ENCODE data around the gene RHPN2. TPM values are rescaled to one million over a fixed set of nuclear protein-coding genes. Genes with fewer than 3 reads are reported as not detected.
"Not testable (repeated sequence)": the region's sequence is repeated elsewhere in the genome, so short reads cannot be mapped to it uniquely, and the experiment has no call there.

RHPN2 gene
- total RNA-seq, 1 donor from 2014 or later: 2.4 TPM

DNA sequence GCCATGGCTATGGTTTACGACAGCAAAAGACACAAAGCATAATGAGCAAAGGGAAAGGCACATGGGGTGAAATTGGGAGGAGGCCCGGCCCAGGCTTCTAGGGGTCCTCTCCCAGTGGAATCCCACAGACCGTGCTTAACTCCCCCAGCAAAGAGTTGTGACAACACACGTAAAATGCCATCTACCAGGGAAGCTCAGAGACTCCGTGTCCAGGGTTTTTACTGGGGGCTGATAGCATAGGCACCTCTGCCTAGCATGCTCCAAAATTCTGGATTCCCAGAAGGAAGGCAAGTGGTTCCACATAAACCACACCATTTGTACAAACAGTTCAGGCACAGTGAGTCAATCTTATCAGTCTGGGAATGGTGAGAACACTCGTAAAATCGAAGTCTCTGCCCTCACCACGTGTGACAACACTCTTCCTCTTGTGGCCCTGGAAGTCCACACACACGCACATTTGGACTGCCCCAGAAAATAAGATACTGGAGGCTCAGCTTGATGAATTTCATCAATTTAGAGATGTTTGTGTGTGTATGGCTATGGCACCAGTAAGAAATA, 34.9 kb downstream of the RHPN2 start:
- DNase-seq (ENCODE audit: low read depth, low spot score): no peak

DNA sequence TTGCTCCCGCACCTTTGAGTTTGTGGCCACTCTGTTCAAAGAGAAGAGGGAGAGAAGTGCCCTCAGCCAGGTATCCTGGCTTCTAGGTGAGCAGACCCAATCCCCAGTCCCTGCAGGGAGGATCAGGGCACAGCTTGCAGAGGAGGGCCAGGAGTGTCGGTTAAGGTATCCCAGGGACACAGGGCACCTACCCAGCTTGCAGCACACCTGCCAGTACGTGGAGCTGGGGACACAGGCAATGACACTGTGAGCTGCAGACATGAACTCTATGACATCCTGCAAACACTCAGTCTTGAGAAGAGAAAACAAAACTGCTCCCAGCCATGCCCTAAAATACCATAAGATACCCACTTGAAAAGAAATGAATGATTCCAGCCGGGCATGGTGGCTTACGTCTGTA, 38.1 kb downstream of the RHPN2 start:
- not testable (repeated sequence) for DNase-seq (ENCODE audit: low read depth, low spot score)

DNA sequence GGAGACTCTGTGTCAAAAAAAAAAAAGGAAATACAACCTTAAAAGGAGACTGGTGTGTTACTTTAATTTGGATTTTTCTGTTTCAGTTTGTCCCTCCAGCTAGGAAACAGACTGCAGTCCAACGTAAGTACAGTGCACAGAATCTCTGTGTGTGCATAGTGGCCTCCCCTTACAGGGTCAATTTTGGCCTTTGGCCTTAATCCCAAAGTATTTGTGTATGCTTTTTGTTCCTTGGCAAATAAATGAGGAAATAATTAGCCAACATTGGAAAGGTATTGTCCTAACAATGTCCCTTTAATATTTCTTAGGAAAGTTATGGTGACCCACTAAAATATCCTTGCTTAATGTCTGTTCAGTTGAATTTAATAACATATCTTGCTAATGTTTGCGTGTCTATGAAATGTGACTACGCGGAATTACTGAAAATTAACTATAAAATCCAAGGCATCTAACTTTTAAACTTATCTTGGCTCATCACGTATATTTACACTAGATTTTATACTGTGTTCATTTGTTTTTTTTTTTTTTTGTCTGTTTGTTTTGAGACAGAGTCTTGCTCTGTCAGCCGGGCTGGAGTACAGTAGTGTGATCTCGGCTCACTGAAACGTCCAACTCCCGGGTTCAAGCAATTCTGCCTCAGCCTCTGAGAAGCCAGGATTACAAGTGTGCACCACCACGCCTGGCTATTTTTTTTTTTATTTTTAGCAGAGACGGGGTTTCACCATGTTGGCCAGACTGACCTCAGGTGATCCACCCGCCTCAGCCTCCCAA, 39.0 kb downstream of the RHPN2 start:
- not testable (repeated sequence) for DNase-seq (ENCODE audit: low read depth, low spot score)

DNA sequence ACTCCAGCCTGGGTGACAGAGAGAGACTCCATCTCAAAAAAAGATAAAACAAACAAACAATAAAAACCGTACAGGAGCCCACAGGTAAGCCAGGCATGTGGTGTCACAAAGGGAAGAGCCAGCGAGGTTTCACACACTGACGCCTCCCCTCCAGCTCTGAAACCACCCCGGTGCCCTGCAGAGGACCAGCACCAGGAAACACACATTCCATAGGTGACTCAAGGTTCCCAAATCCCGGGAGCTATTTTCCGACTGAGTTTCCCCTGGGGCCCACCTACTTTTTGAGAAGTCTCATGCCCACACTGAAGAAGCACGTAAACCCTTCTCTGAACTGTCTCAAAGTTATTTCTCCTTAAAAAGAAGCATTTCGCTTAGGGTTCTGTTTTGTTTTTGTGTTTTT, 40.3 kb downstream of the RHPN2 start:
- no peak for DNase-seq (ENCODE audit: low read depth, low spot score)

DNA sequence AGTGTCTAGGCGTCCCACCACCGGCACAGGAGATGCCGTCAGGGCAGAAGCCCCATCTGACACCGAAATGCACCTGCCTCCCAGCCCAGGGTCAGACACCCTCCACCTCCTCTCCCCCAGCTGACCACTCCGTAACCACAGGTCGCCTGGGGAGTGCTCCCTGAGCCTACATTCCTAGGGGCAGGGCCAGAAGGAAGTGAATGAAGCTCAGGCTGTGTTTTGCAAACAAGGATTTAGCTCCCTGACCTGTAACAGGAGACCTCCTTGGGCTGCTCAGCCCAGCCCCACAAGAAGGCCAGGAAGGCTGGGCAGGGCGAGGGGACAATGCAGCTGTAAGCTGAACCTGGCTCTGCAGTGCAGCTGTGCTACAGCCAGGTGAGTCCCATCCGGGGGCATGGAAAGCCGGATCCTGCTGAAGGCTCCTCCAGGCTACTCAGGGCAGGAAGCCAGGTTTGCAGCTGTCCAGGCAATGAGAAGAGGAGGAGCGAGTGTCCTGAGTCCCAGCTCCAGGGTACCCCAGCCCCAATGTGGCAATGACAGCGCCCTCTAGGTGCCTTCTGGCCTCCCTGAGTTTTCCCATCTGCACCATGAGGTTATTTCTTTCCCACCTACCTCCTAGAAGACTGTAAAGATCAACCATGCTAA, 42.1 kb downstream of the RHPN2 start:
- no peak for DNase-seq (ENCODE audit: low read depth, low spot score)

DNA sequence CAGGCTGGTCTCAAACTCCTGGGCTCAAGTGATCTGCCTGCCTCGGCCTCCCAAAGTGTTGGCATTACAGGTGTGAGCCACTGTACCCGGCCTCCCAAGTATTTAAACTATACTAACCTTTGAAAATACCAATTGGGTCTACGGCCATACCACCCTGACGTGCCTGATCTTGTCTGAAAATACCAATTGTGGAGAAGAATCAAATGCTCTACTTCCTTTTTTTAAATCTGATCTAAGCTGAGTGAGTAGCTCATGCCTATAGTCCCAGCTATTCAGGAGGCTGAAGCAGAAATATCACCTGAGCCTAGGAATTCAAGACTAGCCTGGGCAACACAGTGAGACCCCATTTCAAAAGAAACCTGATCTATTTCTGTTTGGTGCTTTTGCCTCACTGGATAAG, 53.8 kb downstream of the RHPN2 start:
- DNase-seq (ENCODE audit: low read depth, low spot score): not testable (repeated sequence)

DNA sequence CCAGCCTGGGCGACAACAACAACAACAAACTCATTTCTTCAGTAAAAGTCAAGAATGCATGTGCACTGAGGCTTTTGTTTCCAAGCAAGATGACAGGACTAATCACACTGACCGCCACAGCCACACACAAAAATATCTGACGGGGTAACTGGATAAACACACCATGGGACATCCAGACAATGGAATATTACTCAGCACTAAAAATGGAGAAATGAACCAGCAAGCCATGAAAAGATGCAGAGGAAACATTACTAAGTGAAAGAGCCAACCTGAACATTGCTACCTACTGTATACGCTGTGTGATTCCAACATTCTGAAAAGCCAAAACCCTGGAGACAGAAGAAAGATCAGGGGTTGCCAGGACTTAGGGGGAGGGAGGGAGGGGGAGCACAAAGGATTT, 56.0 kb downstream of the RHPN2 start:
- no peak for DNase-seq (ENCODE audit: low read depth, low spot score)

DNA sequence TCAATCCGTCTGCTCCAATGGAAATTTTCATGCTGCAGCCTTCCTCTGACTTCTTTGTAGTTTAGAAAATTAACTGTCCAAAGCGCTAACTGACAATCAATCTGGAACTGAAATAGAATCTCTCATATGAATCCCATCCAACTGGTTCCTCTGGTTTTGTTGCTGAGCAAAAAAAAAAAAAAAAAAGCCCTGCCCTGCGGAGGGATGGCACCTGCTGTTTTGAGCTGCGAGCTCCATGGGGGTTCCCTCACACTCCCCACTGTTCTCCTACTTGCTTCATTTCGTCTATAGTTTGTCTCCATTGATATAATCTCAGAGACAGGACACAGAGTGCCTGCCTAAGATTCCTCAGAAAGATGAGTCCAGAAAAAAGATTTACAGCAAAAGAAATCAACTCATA, 59.2 kb downstream of the RHPN2 start:
- no peak for DNase-seq (ENCODE audit: low read depth, low spot score)

DNA sequence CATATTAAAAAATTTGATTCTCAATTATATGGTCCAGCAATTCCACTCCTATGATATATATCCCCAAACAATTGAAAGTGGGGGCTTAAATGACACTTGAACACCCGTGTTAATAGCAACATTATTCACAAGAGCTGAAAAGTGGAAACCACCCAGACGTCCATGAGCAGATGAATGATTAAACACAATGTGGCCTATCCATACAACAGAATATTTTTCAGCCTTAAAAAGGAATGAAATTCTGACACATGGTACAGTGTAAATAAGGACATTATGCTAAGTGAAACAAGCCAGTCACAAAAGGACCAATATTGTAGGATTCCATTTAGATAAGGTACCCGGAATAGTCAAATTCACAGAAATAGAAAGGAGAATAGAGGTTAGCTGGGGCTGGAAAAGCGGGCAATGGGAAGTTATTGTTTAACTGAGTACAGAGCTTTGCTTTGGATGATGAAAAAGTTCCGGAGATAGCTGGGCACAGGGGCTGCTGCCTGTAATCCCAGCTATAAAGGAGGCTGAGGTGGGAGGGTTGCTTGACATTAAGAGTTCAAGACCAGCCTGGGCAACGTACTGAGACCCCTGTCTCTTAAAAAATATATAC, 61.2 kb downstream of the RHPN2 start:
- DNase-seq (ENCODE audit: low read depth, low spot score): not testable (repeated sequence)

DNA sequence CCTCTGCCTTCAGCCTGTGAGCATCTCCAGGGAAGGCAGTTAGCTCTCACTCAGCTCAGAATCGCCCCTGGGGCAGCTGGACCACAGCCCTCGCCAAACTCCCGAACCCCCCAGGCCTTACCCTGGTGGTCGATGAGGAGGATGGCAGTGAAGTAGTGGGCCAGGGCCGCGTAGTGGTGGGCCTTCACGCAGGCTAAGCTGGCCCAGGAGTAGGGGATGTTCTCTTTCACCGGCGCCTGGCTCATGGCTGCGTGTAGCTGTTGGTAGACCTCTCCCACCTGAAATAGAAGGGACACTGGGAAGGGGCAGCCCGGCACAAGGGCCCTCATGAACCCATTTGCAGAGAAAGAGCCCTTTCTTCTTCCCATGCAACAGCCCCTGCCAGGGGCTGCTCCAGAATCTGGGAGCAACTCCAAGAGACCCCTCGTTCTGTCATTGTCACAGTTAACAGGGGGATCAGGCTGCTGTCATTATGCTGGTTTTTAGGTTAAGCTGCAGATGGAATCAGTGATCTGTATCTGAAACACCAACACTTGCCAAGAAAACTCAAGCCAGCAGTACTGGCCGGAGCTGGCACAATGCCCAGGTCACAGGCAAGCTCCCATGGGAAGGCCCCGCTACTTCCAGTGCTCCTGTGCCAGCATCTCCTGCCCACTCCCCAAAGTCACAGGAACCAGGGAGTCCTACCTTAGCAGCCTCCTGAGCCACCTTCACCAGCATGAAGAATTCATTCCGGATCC, 62.4 kb downstream of the RHPN2 start:
- DNase-seq (ENCODE audit: low read depth, low spot score): not testable (repeated sequence)

DNA sequence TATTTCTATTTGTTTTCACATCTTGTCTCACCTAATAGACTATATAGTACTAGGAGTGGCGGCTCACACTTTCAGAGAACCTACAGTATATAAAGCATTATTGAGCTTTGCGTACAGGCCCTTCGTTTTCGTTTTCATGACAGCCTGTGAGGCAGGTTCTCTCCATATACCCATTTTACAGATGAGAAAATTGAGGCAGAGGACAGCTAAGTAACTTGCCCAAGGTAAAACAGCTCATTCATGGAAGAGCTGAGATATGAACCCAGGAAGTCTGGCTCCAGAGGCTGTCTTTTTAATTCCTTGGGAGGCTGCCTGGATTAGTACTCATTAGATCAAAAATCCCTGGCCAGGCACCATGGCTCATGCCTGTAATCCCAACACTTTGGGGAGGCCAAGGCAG, 63.8 kb downstream of the RHPN2 start:
- DNase-seq (ENCODE audit: low read depth, low spot score): no peak

DNA sequence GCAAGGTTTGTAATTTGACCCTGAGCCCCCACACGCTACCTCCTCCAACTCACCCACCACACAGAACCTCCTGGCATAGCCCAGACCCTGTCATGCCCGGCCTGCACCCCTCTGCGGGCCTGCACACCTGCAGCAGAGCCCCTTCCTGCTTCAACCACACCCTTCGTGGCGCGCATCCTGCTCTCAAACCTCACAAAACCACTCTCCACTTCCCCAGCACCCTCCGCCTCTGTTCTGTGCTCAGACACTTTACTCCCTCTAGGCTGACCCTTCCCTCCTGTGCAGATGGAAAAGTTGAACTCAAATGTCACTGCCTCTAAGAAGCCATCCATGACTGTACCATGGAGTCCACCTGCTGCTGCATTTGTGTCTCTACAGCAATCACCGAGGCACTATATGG, 64.2 kb downstream of the RHPN2 start:
- no peak for DNase-seq (ENCODE audit: low read depth, low spot score)

DNA sequence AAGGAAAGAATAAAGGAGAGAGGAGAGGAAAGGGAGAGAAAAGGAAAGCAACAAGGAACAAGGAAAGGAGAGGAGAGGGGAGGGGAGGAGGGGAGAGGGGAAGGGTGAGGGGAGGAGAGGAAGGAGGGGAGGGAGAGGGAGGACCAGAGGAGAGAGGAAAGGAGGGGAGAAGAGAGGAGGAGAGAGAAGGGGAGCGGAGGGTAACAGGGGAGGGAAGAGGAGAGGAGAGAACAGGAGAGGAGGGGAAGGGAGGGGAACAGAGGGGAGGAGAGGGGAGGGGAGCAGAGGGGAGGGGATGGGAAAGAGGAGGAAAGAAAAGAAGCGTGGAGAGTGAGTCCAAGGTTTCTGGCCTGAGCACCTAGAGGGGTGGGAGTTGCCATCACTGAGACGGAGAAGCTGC, 66.0 kb downstream of the RHPN2 start:
- DNase-seq (ENCODE audit: low read depth, low spot score): no peak

DNA sequence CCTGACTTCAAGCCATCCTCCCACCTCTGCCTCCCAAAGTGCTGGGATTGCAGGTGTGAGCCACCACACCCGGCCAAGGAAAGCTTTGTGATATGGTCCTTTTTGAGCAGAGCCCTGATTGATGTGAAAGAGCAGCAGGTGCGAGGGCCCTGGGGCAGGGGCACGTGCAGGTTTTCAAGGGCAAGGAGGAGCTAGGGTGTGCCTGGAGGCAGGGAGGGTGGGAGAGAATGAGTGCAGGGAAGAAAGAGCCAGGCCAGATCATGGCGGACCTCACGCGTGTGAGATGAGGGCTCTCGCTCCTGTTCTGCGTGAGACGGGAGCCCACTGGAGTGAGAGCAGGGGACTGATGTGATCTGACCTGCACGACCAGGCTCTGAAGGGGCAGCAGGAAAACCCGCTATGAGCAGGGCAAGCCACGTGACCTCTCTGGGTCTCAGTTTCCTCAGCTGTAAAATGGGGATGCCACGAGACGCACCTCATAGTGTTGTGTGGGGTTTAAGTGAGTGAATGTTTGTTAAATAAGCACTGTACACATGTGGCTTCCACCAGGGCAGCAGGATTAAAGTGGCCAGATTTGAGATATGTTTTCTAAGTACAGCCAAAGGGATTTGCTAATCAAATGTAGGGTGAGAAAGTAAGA, 66.9 kb downstream of the RHPN2 start:
- DNase-seq (ENCODE audit: low read depth, low spot score): no peak

DNA sequence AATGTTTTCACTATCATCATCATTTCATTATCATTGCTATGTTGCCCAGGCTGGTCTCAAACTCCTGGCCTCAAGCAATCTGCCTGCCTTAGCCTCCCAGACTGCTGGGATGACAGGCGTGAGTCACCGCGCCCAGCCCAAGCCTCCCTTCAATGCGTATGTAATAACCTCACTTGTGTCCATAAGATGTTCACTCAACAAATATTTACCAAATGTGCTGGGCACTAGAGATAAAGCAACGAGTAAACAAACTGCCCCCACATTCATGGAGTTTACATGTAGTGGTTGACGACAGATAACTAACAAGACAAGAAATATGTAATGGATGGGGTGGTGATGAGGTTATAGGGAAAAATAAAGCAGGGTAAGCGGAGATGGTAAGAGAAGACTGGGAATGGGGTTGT, 67.6 kb downstream of the RHPN2 start:
- DNase-seq (ENCODE audit: low read depth, low spot score): not testable (repeated sequence)

DNA sequence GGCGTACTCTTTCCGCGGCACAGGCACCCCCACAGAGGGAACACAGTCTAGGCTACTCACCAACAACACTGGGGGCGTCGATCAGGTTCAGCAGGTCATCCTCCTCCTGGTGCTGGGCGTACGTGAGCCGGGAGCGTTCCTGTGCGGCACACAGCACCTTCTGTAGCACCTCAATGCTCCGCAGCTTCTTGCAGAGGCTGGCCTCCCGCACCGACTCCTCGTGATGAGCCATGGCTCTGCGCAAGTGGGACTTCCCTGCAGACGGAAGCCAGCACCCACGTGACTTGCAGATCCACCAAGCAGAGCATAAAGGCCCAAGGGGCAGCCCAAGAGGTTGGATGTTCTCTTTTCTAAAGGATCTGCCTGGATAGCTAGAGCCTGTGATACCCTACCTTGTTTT, 68.7 kb downstream of the RHPN2 start:
- DNase-seq (ENCODE audit: low read depth, low spot score): not testable (repeated sequence)

DNA sequence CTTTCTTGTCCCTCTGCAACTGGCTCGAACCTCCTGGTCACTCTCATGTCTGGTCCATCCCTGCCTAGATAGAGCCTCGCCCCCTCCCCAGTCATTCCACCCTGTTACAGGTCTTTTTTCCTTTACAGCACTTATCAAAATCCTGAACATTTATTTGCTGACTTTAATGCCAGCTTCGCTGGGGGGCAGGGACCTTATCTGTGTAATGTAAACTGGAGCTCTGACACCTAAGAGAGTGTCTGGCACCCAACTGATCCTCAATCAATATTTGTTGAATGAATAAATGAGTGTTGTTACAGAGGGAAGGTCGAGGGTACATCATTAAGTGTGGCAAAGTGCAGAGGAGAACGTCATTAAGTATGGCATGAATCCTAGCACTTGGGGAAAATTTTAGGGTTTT, 76.0 kb downstream of the RHPN2 start:
- no peak for DNase-seq (ENCODE audit: low read depth, low spot score)

DNA sequence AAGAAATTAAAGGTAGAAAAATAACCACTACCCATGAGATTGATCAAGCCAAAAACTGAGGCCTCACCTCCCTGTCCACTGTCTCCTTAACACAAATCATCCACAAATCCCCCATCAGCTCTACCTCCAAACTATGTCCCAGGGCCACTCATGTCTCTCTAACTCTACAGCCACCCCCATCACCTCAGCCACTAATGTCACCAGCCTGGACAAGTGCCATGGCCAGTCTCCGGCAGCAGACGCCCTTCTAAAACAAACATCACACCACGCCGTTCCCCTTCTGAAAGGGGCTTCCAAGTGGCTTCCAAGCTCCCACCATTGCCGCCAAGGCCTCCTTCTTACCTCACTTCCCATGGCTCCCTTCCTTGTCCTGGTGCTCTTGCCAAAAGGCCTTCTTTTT, 76.4 kb downstream of the RHPN2 start:
- DNase-seq (ENCODE audit: low read depth, low spot score): not testable (repeated sequence)

DNA sequence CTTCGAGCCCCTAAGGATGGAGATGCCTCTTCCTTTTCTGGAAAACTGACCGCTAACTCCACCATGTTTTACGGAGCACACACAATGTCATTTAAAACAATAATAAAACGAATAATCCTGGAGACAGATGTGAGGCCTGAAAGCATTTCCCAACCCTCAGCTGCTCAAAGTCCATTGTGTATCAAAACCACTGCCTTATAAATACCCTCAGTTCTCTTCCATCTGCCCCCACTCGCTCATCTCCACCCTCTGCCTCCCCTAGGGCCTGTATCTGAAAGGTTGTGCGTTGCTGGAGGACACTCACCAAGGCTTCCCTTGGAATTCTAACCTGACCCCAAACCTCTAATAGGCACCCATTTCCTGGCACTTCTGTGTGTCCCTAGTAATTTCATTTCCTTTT, 82.2 kb downstream of the RHPN2 start:
- DNase-seq (ENCODE audit: low read depth, low spot score): not testable (repeated sequence)

DNA sequence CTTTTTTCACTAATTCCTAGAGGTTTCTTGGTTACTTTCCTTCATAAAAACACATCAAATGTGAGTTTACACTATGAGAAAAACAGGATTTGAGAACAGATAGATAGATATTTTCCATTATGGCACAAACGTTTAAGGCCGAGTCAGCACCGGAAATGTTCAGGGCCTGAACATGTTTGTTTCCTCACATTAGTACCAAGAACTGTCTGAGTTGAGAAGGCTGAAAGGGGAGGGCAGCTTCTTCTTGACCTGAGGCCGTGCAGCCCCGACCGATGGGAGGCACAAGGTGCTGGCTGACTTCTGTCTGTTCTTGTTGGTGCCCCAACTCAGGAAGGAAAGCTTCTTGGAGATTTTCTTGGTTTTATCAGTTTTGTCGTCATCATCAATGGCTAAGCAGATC, 84.9 kb downstream of the RHPN2 start:
- not testable (repeated sequence) for DNase-seq (ENCODE audit: low read depth, low spot score)

DNA sequence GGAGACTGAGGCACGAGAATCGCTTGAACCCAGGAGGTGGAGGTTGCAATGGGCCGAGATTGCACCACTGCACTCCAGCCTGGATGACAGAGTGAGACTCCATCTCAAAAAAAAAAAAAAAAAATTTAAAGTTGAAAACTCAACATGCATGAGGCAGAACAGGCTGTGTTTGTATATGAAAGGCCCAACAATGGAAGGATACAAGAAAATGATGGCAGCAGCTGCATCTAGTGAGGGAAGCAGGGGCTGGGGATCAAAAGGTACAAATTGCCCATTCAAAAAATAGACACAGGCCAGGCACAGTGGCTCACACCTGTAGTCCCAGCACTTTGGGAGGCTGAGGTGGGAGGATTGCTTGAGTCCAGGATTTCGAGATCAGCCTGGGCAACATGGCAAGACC, 86.9 kb downstream of the RHPN2 start:
- not testable (repeated sequence) for DNase-seq (ENCODE audit: low read depth, low spot score)

All from pulmonary artery endothelial cell (primary cell).